NK-92 (cell line): ENCODE results near the gene VSTM2L.

Experiments used
- DNase-seq: peaks from one replicate; lab custom pipeline; 2025; ENCODE audit not compliant: unreplicated experiment; lab: John Stamatoyannopoulos, UW

VSTM2L gene

DNA sequence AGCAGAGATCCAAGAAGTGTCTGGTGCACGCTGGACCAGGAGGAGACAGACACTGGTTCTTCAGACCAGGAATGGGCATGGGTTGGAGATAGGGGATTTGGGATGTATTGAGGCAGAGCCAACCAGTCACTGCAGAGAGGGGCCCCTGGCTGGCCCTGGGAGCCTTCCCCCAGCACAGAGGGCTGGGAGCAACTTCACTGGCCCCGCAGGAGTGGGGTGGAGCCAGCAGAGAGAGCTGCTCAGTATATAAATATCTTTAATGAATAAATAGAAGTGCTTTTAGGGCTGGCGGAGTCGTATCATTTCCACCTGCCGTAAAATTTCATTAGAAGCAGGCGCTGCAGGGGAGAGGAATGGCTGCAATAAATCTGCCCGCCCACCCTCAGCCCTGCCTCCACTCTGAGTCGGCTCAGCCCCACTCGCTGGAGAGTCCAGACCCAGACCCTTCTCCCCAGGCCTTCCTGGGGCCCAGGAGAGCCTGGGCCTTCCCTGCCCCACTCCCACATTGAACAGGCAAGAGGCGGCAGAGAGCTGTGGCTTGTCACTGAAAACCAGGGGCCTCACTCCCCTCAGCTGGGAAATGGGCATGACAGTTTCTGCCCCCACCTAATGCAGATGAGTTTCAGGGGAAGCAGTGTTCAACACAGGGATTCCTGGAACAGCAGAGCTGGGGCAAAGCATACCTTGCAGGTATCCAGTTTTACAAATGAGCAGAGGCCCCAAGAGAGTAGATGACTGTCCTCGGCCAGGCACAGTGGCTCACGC, 23.9 kb upstream of the VSTM2L start:
- DNase-seq = no peak

DNA sequence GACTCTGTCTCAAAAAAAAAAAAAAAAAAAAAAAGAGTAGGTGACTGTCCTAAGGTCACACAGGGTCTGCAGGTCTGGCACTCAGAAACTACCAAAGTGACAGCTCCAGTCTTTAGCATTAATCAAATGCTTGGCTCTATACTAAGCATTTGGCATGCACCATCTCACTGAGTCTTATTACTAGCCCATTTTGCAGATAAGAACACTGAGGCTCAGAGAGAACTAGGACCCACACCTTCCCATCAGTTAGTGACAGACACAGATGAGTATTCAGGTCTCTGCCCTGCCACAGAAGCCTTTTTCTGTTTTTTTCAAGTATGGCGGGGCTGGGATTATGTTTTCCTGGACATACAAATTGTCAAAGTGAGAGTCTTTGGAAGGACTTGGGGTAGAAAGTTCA, 23.1 kb upstream of the VSTM2L start:
- no peak for DNase-seq

DNA sequence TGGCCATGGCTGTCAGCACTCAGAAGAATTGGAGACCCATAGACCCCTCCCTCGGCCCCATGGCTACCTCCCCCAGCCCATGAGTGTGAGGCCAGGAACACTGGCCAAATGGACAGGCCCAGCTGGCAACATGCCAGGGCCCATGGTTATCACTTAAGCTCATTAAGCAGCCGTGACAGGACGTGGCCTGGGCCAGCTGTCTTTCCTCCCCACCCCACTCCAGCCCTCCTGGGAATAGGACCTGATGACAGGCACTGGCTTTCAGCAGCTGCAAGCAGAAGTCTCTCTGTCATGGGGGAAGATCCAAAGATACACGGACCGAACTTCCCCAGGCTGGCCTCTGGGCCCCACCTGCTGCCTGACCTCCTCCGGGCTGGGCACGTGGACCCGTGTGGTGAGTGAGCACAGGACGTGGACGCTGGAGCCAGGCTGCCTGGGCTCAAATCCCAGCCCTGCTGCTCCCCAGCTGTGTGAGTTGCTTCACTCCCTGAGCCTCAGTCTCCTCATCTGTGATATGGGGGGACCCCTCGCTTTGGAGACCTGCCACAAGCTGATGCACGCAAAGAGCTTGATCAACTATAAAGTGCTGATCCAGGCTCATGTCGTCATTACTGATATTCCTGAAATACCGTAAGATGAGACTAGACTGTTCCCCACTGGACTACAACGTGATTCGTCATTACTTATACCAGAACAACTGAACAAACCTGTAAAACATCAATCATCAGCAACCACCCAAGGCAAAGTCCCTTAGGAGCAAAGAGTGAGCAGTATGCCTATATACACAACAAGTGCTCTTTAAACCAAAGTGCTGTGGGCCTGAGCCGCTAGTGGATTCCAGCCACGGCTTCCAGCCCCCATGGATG, 22.0 kb upstream of the VSTM2L start:
- no peak for DNase-seq

DNA sequence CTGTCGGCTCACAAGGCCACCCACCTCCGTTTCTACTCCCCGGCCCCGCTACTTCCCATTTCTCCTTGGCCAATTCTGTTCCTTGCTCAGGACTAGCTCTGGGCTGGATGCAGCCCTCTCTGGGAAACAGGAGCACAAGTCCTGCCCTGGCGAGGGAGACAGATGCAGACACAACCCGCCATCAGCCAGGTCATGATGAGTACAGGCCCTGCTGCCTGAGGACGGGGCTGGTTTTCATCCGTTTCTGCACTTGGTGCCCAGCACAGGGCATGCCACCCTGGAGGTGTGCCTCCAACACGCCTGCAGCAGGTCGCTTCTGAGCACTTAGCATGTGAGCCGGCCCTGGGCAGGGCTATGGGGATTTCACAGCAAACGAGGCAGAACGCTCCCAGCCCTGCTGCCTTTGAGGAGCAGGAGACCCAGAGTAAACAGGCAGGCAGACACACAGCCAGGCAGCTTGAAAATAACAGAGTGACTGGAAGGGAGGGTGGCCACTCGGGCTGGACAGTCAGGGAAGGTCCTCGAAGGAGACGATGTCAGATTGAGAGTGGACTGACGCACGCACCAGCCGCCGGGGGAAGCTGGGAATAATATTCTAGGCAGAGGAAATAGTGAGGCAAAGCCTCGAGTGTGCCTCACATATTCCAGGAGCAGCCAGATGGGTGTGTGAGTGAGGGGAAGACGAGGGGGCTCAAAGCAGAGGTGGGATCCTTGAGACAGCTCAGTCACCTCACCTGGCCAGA, 21.2 kb upstream of the VSTM2L start:
- DNase-seq = no peak

DNA sequence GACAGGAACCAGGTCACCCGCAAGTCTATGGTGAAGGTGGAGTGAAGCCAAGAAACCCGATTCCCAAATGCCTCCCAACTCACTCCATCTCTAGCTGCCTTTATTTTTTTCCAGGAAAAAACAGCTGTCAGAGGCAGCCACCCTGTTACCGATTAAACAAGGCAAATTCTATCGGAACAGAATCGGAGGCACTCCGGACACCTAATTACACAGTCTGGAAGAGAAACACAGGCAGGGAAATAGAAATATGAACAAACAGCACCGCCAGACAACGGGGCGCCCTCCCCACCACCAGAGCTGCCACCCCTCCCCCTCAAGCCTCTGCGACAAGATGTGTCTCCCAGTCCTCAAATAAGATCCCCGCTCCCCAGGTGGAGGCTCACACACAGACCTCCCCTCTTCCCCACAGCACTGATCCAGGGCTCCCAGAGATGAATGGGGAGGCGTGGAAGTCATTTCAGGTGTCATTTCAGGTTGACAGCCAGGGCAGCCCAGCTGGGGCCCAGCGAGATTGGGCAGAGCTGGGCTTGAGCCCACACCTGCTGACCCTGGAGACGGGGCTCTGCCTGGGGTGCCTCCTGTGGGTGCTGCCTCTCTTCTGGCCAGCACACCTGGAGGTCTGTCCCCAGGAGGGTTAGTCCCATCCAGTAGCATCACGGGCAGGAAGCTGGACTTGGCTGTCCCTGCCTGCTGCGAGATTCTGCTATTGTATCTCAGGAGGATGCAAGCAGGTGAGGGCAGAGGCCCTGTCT, 19.8 kb upstream of the VSTM2L start:
- no peak for DNase-seq

DNA sequence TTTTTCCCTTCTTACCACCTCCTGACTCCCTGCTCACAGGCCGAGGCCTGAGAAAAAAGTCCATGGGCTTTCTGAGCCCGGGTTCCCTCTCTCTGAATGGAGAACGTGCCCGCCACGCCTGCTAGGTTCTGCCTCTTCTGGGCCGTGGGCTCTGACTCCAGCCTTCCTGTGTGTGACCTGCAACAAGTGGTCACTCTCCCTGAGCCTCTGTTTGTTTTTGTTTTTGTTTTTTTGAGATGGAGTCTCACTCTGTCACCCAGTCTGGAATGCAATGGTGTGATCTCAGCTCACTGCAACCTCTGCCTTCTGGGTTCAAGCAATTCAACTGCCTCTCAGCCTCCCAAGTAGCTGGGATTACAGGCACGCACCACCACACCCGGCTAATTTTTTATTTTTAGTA, 17.9 kb upstream of the VSTM2L start:
- DNase-seq = no peak

DNA sequence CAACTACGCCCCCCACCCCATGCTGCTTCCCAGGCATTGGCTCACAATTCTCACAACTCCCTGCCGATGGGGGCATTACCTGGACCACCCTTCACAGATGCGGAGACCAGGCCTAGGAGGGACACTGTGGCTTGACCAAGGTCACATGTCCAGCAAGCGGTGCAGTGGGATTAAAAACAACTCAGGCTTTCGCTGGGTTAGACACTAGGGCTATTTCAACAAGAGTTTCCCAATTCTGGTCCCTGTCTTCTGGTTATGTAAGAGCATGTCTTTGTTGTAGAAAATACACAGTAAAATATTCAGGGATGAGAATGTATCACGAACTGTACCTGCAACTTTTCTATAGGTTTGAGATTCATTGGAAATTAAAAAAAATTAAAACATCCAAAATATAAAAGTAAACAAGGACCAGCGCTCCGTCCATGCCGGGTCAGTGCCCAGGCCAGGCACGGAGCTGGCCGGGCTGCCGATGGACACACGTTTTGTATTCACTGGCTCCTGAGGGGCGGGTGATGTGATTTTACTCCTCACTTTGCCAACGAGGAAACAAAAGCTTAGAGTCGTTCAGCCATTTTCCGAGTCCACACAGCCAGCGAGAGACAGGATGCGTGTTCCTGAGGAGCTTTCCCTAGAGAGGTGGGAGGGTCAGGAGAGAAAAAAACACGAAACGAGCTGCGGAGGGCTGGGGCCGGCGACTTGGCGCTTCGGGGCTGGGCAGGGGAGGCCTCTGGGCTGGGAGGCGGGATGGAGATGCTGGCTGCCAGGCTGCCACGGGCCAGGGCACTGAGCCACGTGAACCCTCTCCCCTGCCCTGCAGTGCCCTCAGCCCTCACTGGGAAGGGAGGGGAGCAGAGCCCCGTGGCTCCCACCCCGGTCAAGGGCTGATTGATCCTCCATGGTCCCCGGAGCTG, 17.1 kb upstream of the VSTM2L start:
- DNase-seq = no peak

DNA sequence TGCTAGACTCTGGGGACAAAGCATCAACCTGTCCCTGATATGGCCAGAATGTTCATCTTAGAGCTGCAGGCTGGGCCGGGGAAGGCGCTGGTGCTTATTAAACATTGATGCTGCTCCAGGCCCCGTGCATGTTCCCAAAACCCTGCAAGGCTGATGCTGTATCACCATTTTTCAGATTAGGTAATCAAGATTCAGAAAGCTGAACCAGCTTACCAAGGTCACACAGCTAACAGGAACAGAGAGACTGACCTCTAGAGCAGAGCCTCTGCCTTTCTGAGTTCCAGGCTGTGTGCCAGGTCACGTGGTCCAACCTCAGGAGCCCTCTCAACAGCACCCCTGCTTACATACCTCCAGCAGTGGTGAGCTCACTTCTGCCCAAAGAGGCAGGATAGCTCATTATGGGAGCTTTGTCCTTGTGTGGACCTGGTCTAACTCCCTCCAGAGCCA, 16.1 kb upstream of the VSTM2L start:
- DNase-seq = no peak

DNA sequence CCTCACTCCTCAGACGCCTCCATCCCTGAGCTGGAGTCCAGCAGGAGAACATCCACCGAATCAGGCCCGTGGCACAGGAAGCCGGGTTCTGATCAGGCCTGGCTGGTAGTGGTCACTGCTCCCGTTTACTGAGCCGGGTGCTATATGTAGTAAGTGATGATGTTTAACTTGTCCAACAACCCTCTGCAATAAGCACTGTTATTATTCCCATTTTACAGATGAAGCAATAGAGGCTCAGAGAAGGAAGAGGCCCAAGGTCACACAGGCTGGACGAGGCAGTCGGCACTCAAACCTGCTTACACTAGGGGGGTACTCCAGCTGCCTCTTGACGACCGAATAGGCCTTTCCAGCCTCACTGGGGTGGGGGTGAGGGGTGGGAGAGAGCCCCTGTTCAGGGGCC, 14.3 kb upstream of the VSTM2L start:
- no peak for DNase-seq

DNA sequence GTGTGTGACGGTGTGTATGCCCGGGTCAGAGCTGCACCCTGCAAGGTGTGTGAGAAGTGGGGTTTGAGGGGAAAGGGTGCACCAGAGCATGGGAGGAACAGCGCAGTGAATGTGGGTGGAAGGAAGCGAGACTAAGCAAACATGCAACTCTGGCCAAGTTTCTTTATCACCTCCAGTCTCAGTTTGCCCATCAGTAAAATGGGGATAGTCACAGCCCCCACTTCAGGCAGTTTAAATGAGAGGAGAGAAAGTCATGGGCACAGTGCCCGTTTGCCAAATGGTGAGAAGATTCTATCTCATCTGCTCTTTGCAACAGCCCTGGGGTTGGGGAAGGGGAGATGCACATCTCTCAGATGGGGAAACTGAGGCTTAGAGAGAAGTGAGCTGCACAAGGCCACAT, 12.8 kb upstream of the VSTM2L start:
- no peak for DNase-seq

DNA sequence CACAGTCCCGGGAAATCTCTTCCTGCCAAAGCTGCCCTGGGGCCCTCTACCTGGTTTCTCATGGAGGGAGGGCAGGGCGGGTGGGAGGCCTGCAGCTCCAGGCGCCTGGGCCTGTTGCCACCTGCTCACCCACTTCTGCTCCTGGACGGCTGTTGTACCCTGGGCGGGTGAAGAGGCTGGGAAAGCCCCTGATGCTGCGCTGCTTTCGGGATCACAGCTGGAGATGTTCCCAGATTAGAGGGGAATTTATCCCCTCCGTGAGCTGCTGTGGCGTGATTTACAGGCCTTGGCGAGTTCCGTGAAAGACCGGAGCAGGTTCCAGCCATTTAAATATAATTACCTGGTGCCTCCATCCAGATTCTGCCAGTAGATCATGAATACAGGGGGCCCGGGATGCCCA, 12.3 kb upstream of the VSTM2L start:
- no peak for DNase-seq

DNA sequence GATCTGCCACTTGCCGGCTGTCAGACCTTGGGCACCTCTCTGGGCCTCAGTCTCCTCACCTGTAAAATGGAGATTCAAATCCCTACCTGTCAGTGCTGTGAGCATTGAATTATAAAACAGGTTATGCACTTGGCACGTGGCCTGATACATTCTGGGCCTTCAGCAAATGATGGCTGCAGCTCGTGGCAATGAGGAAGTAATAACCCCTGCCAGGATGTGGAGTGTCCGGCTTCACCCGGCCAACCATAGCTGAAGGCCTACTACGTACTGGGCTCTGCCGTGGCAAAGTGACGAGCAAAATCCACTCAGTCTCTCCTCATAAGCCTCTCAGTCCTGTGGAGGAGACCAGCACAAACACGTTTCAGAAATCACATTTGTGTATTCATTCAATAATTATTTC, 10.9 kb upstream of the VSTM2L start:
- no peak for DNase-seq

DNA sequence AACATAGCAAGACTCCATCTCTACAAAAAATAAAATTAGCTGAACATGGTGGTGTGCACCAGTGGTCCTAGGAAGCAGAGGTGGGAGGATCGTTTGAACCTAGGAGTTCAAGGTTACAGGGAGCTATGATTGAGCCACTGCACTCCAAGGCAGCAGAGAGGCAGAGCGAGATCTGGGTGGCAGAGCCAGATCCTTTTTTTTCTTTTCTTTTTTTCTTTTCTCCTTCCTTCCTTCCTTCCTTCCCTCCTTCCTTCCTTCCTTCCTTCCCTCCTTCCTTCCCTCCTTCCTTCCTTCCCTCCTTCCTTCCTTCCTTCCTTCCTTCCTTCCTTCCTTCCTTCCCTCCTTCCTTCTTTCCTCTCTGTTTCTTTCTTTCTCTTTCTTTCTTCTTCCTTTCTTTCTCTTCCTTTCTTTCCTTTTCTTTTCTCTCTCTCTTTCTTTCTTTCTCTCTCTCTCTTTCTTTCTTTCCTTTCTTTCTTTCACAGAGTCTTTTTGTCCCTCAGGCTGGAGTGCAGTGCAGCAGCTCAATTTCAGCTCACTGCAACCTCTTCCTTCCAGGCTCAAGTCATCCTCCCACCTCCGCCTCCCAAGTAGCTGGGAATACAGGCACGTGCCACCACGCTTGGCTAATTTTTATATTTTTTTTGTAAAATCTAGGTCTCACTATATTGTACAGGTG, 9.2 kb upstream of the VSTM2L start:
- DNase-seq = no peak

DNA sequence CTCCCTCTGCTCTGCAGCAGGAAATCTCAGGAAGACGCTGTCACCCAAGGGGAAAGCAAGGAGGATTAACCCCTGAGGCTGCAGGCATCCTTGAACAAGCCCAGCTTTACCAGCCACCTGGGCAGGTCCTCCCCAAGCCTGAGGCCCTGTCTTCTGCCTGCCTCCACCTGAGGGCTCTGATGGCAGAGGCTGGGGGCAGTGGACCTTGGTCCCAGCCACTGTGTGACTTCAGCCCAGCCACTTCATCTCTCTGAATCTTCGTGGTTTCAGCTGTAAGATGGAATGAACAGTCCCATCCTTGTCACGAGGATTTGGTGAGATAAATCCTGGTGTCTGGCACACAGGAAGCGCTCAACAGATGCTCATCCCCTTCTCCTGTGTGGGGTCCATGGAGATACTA, 8.5 kb upstream of the VSTM2L start:
- no peak for DNase-seq

DNA sequence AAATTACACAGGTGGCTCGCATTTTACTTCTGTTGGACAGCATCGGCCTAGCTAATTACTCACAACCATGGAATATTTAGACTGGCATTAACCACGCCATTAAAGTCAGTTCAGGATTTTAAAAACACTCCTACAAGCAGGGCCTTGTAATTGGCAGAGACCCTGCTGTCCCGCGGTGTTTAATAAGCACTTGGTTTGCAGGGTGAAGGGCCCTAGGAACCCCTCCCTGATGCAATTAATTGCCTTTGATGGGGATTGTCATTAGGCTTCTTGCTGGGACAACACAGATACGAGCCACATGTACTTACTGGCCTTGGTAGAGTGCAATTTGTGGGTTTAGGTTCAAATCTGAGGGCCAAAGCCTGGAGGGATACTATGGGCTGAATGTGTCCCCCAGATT, 7.8 kb upstream of the VSTM2L start:
- DNase-seq = no peak

DNA sequence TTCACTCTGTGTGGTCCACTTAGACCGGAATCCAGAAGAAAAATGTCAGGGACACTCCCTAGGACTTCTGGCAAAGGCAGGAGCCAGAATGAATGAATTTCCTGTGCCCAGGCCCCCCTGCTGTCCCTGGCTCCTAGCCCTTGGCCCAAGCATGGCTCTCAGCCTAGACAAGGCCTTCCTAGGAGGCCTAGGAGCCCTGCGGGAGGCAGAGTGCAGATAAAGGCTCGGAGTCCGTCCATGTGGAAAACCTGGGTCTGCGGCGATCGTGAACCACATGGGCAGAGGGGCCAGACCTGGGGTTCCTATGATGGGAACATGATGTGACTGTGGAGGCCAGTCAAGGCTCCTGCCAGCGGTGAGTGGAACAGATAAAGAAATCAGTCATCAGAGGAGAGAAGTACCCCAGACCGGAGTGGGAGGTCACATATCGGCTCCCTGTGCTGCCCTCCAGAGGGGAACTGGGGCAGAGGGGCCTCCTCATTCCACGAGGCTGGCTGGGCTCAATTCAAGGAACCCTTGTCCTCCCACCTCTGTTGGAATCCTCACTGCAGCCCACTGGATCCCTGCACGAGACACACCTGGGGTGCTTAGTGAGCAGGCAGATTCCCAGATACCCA, 5.9 kb upstream of the VSTM2L start:
- DNase-seq = no peak

DNA sequence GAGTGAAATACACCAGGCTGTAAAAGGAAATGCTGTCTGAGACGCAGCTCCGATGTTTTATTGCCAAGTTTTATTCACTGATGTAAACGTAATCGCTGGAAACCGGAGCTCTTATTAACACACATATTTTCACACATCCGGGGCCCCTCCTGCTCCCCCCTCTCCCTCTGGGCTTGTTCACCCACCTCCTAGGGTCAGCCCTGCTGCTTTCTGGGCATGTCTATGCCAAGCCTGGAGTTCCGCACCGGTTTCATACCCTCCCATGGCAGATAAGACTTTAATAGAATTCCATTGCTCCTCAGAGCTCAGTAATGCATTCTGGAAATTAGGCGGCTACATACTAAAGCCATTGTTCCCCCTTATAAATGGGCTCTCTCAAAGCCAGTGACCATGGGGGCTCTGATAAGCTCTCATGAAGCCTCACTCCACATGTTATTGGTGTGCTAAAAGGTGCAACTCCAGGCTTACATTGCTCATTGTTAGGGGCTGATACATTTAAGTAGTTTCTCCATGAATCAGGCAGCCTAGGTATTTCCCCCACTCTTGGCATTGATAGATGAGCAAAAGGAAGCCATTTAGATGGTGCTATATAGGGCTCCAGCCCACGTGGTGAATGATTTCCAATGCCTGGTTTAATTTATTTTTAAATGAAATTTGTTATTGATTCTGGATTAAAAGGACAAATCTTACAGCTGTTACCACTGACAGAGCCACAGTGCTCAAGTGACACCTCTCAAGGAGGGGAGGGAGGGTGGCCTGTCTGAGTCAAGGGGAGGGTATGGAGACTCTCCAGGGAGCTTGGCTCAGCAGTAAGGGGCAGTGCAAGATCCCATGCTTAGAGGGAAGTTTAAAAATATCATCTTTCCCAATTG, 4.5 kb upstream of the VSTM2L start:
- DNase-seq = no peak
